ENCODE measurements around the gene EVC2. TPM values are rescaled to one million over a fixed set of nuclear protein-coding genes. Genes with fewer than 3 reads are reported as not detected.

The EVC2 gene
- total RNA-seq, 2 experiments from 2014 or later = 3.4 TPM; not detected in 1

GRCh38 chr4:5705647-5706320 is 2.6 kb downstream of the EVC2 start:
- H4K20me1 ChIP-seq (ENCODE audit: insufficient read depth, low read length) = no peaks in the 10 kb centered on the region
- no peaks in the 10 kb centered on the region for H3K4me1 ChIP-seq (ENCODE audit: insufficient read depth, low read length, poor library complexity, severe bottlenecking)
- H3K79me2 ChIP-seq (ENCODE audit: insufficient read depth, low read depth, low read length) = no peaks in the 10 kb centered on the region
- H2AFZ ChIP-seq (ENCODE audit: low read length) = no peak overlapping the region
- no peaks in the 10 kb centered on the region for H3K9me3 ChIP-seq (ENCODE audit: low read length)
- no peak overlapping the region for H3K4me2 ChIP-seq (ENCODE audit: low read length)
- ChIA-PET POLR2A (no interaction called here), CTCF (ENCODE audit: unreplicated experiment) (no interaction called here)
- no peak overlapping the region for H3K27ac ChIP-seq (ENCODE audit: low read depth, low read length, poor library complexity, severe bottlenecking)
- H3K4me3 ChIP-seq (ENCODE audit: low read depth, low read length, poor library complexity, severe bottlenecking) = no peak overlapping the region
- no peaks in the 10 kb centered on the region for H3K36me3 ChIP-seq (ENCODE audit: insufficient read depth, low read length)
- no peaks in the 10 kb centered on the region for H3K9me2 ChIP-seq (ENCODE audit: insufficient read depth, low read length)
- intact Hi-C loops (cut with micrococcal nuclease; ENCODE audit: unreplicated experiment) = no loop called here
- DNase-seq (ENCODE audit: low spot score) = no peak
- no peak for TF ChIP-seq CTCF (conservative IDR thresholded peaks at IDR 0.05; ENCODE audit: low read length)
- no peak for TF ChIP-seq EZH2phosphoT487 (IDR thresholded peaks at IDR 0.05; ENCODE audit: borderline replicate concordance, low read depth, low read length)
- BruUV-seq (replicated peaks) = no TSS peak

GRCh38 chr4:5704276-5704675 is 4.1 kb downstream of the EVC2 start:
- CTCF ChIA-PET (ENCODE audit: unreplicated experiment) = no interaction called here
- TF ChIP-seq CTCF (conservative IDR thresholded peaks at IDR 0.05; ENCODE audit: low read length) (no peak), EZH2phosphoT487 (IDR thresholded peaks at IDR 0.05; ENCODE audit: borderline replicate concordance, low read depth, low read length) (no peak)
- Histone ChIP-seq H3K4me3 (ENCODE audit: low read depth, low read length, poor library complexity, severe bottlenecking) (no peak overlapping the region), H3K4me1 (ENCODE audit: insufficient read depth, low read length, poor library complexity, severe bottlenecking) (no peaks in the 10 kb centered on the region), H4K20me1 (ENCODE audit: insufficient read depth, low read length) (no peaks in the 10 kb centered on the region), H3K9me2 (ENCODE audit: insufficient read depth, low read length) (no peaks in the 10 kb centered on the region), H3K79me2 (ENCODE audit: insufficient read depth, low read depth, low read length) (no peaks in the 10 kb centered on the region), H3K27ac (ENCODE audit: low read depth, low read length, poor library complexity, severe bottlenecking) (no peak overlapping the region), H3K36me3 (ENCODE audit: insufficient read depth, low read length) (no peaks in the 10 kb centered on the region), H2AFZ (ENCODE audit: low read length) (no peak overlapping the region), H3K9me3 (ENCODE audit: low read length) (no peaks in the 10 kb centered on the region), H3K4me2 (ENCODE audit: low read length) (no peak overlapping the region)
- POLR2A ChIA-PET = no interaction called here
- DNase-seq (ENCODE audit: low spot score) = no peak
- intact Hi-C loops (cut with micrococcal nuclease; ENCODE audit: unreplicated experiment) = no loop called here
- no TSS peak for BruUV-seq (replicated peaks)

- DNase-seq (ENCODE audit: low spot score) = no peak
- no peak overlapping the region for H3K4me2 ChIP-seq (ENCODE audit: low read length)
- intact Hi-C loops (cut with micrococcal nuclease; ENCODE audit: unreplicated experiment) = no loop called here
- H3K36me3 ChIP-seq (ENCODE audit: insufficient read depth, low read length) = no peaks in the 10 kb centered on the region
- CTCF ChIA-PET (ENCODE audit: unreplicated experiment) = no interaction called here
- H3K4me3 ChIP-seq (ENCODE audit: low read depth, low read length, poor library complexity, severe bottlenecking) = no peak overlapping the region
- H3K27ac ChIP-seq (ENCODE audit: low read depth, low read length, poor library complexity, severe bottlenecking) = no peak overlapping the region
- H4K20me1 ChIP-seq (ENCODE audit: insufficient read depth, low read length) = no peaks in the 10 kb centered on the region
- H3K9me2 ChIP-seq (ENCODE audit: insufficient read depth, low read length) = no peaks in the 10 kb centered on the region
- H3K9me3 ChIP-seq (ENCODE audit: low read length) = no peaks in the 10 kb centered on the region
- no TSS peak for BruUV-seq (replicated peaks)
- POLR2A ChIA-PET = no interaction called here
- no peaks in the 10 kb centered on the region for H3K4me1 ChIP-seq (ENCODE audit: insufficient read depth, low read length, poor library complexity, severe bottlenecking)
- TF ChIP-seq CTCF (conservative IDR thresholded peaks at IDR 0.05; ENCODE audit: low read length) = no peak
- no peak for TF ChIP-seq EZH2phosphoT487 (IDR thresholded peaks at IDR 0.05; ENCODE audit: borderline replicate concordance, low read depth, low read length)
- H3K79me2 ChIP-seq (ENCODE audit: insufficient read depth, low read depth, low read length) = no peaks in the 10 kb centered on the region
- H2AFZ ChIP-seq (ENCODE audit: low read length) = no peak overlapping the region
Observed at GRCh38 chr4:5703831-5704230, 4.5 kb downstream of the EVC2 start.
